ENCODE data around the gene AGBL1. TPM values are rescaled to one million over a fixed set of nuclear protein-coding genes. Genes with fewer than 3 reads are reported as not detected.

Gene AGBL1
- total RNA-seq, 3 donors from 2014 or later, result 0.10 to 0.32 TPM; not detected in 1

DNA sequence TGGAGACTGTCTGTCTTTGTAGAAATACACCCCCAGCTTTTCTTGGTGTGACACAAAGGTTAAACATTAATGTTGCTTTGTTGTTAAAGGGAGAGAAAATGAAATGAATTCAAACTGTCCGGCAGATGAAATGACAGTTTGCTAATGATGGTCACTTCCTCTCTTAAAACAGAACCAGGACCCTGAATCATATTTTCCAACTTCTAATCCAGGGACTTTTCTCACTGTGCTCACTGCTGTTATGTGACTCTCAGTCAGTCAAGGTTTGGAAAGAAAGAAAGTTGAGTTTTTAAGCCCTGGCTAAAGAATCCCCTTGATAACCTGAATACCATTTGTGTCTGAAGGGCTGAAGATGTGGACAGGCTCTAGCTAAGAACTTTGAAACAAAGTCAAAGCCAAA lies 215.8 kb downstream of the AGBL1 start:
- Histone ChIP-seq H3K4me3 (no peak overlapping the region), H3K9me3 (no peaks in the 10 kb centered on the region), H3K4me1 (ENCODE audit: low read depth) (no peaks in the 10 kb centered on the region), H3K36me3 (ENCODE audit: low read depth) (no peaks in the 10 kb centered on the region)
- DNase-seq (no peak), ATAC-seq (no peak)
- TF ChIP-seq, protein P1, sequence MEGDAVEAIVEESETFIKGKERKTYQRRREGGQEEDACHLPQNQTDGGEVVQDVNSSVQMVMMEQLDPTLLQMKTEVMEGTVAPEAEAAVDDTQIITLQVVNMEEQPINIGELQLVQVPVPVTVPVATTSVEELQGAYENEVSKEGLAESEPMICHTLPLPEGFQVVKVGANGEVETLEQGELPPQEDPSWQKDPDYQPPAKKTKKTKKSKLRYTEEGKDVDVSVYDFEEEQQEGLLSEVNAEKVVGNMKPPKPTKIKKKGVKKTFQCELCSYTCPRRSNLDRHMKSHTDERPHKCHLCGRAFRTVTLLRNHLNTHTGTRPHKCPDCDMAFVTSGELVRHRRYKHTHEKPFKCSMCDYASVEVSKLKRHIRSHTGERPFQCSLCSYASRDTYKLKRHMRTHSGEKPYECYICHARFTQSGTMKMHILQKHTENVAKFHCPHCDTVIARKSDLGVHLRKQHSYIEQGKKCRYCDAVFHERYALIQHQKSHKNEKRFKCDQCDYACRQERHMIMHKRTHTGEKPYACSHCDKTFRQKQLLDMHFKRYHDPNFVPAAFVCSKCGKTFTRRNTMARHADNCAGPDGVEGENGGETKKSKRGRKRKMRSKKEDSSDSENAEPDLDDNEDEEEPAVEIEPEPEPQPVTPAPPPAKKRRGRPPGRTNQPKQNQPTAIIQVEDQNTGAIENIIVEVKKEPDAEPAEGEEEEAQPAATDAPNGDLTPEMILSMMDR (IDR thresholded peaks at IDR 0.05), result no peak
- intact Hi-C loops (cut with DNase I, micrococcal nuclease), result no loop called here

DNA sequence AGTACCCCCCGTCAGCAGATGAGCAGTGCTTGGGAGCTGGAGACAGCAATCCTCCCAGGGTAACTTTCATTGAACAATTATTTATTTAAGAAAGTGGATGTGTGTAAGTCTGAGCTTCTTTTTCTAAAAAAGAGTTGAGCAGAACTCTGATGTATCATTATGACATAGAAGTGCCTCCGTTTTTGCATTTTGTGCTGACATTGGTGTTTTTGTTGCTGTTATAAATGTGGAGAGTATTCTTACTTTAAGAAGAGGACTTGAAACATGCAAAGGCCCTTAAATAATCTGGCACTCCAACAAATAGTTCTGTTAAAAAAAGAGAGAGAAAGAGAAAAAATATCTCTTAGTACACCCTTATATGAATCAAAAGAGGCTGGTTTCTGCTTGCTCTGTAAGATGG lies 217.1 kb downstream of the AGBL1 start:
- no peak overlapping the region for H3K4me3 ChIP-seq
- no peaks in the 10 kb centered on the region for H3K4me1 ChIP-seq (ENCODE audit: low read depth)
- TF ChIP-seq, protein P1 (IDR thresholded peaks at IDR 0.05), result no peak
- DNase-seq (no peak), ATAC-seq (no peak)
- no peaks in the 10 kb centered on the region for H3K9me3 ChIP-seq
- H3K36me3 ChIP-seq (ENCODE audit: low read depth), result no peaks in the 10 kb centered on the region
- intact Hi-C loops (cut with DNase I, micrococcal nuclease), result no loop called here

DNA sequence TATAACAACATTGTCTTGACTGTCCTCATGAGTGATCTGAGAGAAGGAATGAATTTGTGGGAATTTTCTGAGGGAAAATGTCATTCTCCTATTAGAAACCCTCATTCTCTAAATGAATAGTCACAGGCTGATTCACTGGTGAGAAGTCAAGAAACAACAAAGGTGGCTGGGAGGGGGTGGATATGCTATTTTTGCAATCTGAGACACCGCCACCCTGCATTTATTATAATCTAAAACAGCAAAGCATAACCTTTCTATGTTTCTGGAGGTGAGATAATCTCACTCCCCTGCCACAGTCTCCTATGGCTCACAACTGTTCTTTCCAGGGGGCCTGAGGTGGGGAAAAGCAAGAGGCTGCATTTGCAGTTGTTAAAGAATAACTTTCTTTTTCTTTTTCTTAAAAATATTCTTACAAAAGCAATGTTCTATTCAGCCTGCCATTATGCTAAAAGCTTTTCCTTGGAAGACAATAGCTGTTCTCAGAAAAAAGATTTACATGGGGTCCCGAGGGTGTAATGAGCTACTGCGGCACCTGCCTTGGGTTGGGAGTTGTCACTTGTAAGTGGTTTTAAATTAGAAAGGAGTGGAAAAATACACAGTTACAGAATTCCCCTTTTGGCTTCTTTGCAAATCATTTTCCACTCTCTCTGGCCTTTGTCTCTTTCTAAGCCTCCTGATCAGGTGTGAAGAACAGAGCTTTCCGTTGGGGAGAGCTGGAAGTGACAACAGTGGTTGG lies 220.9 kb downstream of the AGBL1 start:
- no peak overlapping the region for H3K4me3 ChIP-seq
- no peaks in the 10 kb centered on the region for H3K9me3 ChIP-seq
- TF ChIP-seq, protein P1 (IDR thresholded peaks at IDR 0.05), result no peak
- DNase-seq (no peak), ATAC-seq (no peak)
- no peaks in the 10 kb centered on the region for H3K36me3 ChIP-seq (ENCODE audit: low read depth)
- no peaks in the 10 kb centered on the region for H3K4me1 ChIP-seq (ENCODE audit: low read depth)
- intact Hi-C loops (cut with DNase I, micrococcal nuclease), result no loop called here

DNA sequence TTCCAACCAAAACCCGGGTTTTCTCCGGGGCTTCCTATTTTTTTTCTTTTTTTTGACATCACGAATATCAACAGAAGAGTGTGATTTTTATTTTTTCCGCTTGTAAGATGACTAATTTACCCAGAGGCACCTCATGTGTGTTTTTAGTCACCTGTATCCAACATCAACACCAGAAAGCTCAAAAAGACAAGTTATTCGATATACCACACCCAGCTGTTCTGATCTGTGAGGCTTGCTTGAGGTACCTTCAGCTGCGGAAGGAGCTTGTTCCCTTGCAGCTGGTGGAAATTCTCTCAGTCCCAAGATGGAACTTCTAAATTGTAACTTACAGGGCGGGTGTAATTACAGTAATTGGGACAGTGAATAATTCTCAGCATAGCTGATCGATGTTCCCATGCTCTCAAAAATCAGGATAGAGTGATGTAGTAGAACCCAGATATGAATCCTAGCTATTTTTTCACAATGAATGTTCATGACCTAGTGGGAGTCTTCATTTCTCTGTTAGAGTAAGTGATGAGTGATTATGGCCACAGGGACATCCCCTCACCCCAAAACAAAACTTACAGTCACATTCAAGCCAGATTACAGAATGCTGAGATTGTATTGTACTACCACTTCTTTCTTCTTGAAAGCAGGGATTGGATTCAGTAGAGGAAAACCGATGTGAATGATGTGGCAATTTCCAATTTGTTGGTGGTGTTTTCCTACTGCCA lies 232.1 kb downstream of the AGBL1 start:
- no peaks in the 10 kb centered on the region for H3K36me3 ChIP-seq (ENCODE audit: low read depth)
- H3K4me1 ChIP-seq (ENCODE audit: low read depth), result no peaks in the 10 kb centered on the region
- TF ChIP-seq, protein P1 (IDR thresholded peaks at IDR 0.05), result no peak
- DNase-seq, result no peak
- no peak for ATAC-seq
- no peak overlapping the region for H3K4me3 ChIP-seq
- intact Hi-C loops (cut with DNase I, micrococcal nuclease), result no loop called here
- H3K9me3 ChIP-seq, result no peaks in the 10 kb centered on the region

DNA sequence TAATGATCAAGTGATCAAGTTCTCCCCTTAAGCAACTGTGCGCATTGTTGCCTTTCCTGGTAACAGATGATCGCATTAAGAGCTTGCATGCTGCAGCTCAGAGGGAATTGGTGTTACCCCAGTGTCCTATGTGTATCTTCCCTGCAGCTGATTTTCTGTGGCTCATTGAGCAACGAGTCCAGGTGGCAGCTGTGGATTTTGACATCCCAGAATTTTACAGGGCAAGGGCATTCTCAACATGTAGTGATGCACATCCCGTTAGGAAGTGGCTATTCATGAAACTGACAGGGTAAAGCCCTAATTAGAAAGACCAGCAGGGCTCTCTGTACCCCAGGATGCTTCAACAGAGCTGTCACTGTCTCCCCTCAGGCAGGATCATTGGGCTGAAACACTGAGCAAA lies 232.8 kb downstream of the AGBL1 start:
- no peaks in the 10 kb centered on the region for H3K9me3 ChIP-seq
- no peaks in the 10 kb centered on the region for H3K36me3 ChIP-seq (ENCODE audit: low read depth)
- ATAC-seq (no peak), DNase-seq (no peak)
- no peaks in the 10 kb centered on the region for H3K4me1 ChIP-seq (ENCODE audit: low read depth)
- intact Hi-C loops (cut with DNase I, micrococcal nuclease), result no loop called here
- TF ChIP-seq, protein P1 (IDR thresholded peaks at IDR 0.05), result no peak
- no peak overlapping the region for H3K4me3 ChIP-seq

All from mucosa of descending colon (tissue), 3 donors.